HG02981 (cell line): ENCODE results near the gene MST1.

Experiments
- ATAC-seq: cut with Tn5 transposase; IDR thresholded peaks from one replicate; pipeline ENCODE4 v1.9.1; 2021; ENCODE audit warnings: mild to moderate bottlenecking, moderate library complexity; ENCODE audit not compliant: unreplicated experiment

The MST1 gene

DNA sequence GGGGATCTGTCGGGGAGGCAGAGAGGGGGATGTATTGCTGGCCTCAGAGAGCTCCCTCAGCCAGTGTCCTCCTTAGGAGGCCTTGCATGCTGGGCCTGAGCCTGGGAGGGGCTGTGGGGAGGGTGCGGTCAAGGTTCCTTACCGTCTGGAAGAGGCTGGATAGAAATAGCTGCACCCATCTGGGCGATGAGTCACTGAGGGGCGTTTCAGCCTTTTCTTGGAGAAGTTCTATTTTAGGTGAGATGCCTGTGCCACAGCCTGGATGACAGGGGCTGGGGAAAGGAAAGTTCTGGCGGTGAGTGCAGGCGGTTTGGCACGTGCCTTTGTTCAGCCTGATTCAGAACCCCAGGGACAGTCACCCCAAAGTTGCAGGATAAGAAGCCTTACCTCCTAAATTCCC is 50.8 kb downstream of the MST1 start:
- ATAC-seq: no peak

DNA sequence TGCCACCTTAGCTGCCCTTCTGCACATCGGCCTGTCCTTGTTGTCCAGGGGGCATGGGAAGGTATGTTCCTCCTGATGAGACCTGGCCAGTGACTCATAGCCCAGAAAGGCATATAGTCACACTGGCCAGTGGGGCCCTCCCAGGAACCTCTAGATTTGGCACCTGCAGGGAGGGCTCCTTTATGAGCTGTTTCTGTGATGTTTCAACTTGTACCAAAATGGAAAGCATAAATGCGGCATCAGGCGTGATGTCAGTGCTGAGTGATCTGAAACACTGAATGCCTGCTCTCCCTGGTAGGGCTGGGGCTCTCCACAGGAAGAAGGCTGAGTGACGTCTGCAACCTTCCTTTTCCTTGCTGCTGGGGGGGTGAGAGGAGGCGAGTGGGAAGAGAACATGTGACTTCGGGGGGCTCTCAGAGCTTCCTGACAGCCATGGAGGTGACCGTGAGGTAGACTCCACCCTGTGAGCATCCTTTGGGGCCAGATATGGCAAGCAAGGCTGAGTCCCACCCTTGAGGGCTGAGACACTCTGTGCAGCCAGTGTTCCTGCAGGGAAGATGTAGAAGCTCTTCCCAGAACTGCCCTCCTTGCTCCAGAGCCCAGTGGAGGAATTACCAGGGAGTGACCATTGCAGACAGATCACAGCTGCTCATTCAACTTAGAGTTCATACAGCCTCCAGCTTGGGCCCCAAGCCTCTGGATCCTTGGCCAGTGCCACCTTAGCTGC is 52.2 kb downstream of the MST1 start:
- ATAC-seq: no peak

DNA sequence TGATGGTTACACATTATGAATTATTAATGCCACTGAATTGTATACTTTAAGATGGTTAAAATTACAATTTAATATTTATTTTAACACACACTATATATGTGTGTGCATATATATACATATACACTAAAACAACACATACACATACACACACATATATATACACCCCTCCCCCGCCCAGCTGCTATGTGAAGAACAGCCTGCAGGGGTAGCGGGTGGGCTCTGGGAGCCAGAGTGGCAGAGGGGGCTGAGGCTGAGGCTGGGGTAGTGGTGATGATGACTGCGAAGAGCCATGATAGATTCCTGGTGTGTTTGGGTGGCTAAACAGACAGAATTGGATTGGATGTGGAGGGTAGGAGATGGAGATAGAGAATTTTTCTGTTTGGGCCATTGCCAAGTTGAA is 54.5 kb downstream of the MST1 start:
- no peak for ATAC-seq
